Skeletal muscle satellite cell (primary cell): Measurements from ENCODE around the gene NOP16.
"Not testable (repeated sequence)": the region's sequence is repeated elsewhere in the genome, so short reads cannot be mapped to it uniquely, and the experiment has no call there.

ENCODE experiments used
- H3K27me3 ChIP-seq: 2 replicates; pipeline ENCODE4 v1.7.0; 2013; ENCODE audit warnings: low read length; ENCODE audit not compliant: control insufficient read depth, insufficient read depth
- H3K36me3 ChIP-seq: 2 replicates; pipeline ENCODE4 v1.7.0; 2013; ENCODE audit warnings: mild to moderate bottlenecking, control low read depth, low read length; ENCODE audit not compliant: insufficient read depth
- H3K4me1 ChIP-seq: 2 replicates; pipeline ENCODE4 v1.7.0; 2013; ENCODE audit warnings: low read length; ENCODE audit not compliant: control insufficient read depth, insufficient read depth
- H3K4me2 ChIP-seq: 2 replicates; pipeline ENCODE4 v1.7.0; 2013; ENCODE audit warnings: mild to moderate bottlenecking, low read length
- H3K4me3 ChIP-seq: 2 replicates; pipeline ENCODE4 v1.7.0; 2013; ENCODE audit warnings: low read length
- H3K9ac ChIP-seq: 2 replicates; pipeline ENCODE4 v1.7.0; 2013; ENCODE audit warnings: mild to moderate bottlenecking, low read depth, low read length, moderate library complexity
- H3K9me3 ChIP-seq: replicated peaks from 2 replicates; pipeline ENCODE4 v1.7.0; 2013; ENCODE audit warnings: mild to moderate bottlenecking, control low read depth, low read length

NOP16 gene

DNA sequence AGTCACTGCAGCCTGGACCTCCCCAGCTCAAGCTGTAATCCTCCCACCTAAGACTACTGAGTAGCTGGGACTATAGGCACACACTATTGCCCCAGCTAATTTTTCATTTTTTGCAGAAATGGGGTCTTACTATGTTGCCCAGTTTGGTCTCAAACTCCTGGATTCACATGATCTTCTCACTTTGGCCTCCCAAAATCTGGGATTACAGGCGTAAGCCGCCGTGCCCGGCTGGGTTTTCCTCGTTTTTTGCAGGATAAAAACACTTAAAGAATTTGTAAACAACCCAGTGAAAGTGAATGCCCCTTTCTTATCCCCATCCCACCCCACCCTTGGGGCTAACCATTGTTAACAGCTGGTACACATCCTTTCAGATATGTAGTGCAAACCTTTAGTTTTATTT is 20.2 kb upstream of the NOP16 start:
- Histone ChIP-seq H3K4me3 (no peak overlapping the region), H3K9me3 (no peaks in the 10 kb centered on the region), H3K36me3 (peaks cover 32% of the 10 kb centered on the region), H3K4me1 (peaks cover 30% of the 10 kb centered on the region), H3K27me3 (no peaks in the 10 kb centered on the region), H3K4me2 (no peak overlapping the region), H3K9ac (no peak overlapping the region)

DNA sequence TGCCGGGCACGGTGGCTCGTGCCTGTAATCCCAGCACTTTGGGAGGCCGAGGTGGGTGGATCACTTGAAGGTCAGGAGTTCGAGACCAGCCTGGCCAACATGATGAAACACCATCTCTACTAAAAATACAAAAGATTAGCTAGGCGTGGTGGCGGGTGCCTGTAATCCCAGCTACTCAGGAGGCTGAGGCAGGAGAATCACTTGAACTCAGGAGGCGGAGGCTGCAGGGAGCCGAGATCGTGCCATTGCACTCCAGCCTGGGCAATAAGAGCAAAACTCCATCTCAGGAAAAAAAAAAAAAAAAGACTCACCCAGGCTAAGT is 19.8 kb upstream of the NOP16 start:
- peaks cover 32% of the 10 kb centered on the region for H3K36me3 ChIP-seq
- H3K4me2 ChIP-seq, H3K9ac ChIP-seq, H3K9me3 ChIP-seq, H3K27me3 ChIP-seq, H3K4me3 ChIP-seq: not testable (repeated sequence)
- peaks cover 26% of the 10 kb centered on the region for H3K4me1 ChIP-seq

DNA sequence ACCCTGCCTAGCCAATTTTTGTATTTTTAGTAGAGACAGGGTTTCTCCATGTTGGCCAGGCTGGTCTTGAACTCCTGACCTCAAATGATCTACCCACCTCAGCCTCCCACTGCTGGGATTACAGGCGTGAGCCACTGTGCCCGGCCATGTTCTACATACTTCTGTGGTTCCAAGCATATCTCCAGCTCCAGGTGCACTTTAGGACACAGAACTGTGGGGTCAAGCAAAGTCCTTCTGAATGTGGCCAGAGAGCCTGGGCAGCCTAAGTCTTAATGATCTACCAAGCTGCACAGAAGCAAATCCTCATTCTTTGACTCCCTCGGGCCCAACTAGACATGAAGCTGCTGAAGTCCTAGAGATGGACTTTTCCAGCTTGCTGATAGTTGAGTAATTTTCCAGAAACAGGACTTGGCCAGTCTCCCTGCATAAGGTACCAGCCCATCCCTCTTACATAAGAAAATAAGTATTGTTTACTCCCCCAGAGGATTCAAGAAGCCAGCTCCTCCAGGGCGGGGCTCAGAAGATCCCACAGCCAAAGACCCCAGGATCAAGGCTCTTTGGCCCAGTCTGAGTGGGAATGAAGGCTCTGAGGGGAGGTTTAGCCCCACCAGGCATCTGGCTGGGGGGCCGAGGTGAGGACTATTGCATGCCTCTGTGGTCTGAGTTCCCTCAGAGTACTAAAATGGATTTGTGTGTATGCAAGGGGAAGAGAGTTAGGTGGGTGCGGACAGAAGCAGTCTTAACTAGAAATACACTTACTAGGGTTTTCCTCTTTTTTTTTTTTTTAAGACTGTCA is 19.3 kb upstream of the NOP16 start:
- H3K36me3 ChIP-seq = peaks cover 32% of the 10 kb centered on the region
- H3K4me1 ChIP-seq = peaks cover 20% of the 10 kb centered on the region
- no peaks in the 10 kb centered on the region for H3K27me3 ChIP-seq
- H3K4me2 ChIP-seq = no peak overlapping the region
- no peaks in the 10 kb centered on the region for H3K9me3 ChIP-seq
- H3K9ac ChIP-seq = no peak overlapping the region
- H3K4me3 ChIP-seq = no peak overlapping the region

GRCh38 chr5:176406436-176407052 is 18.1 kb upstream of the NOP16 start:
- H3K4me3 ChIP-seq = no peak overlapping the region
- H3K4me1 ChIP-seq = peaks cover 11% of the 10 kb centered on the region
- H3K36me3 ChIP-seq = peaks cover 32% of the 10 kb centered on the region
- no peak overlapping the region for H3K9ac ChIP-seq
- no peaks in the 10 kb centered on the region for H3K27me3 ChIP-seq
- H3K9me3 ChIP-seq = no peaks in the 10 kb centered on the region
- no peak overlapping the region for H3K4me2 ChIP-seq

GRCh38 chr5:176405656-176406435 is 17.4 kb upstream of the NOP16 start:
- H3K4me2 ChIP-seq = no peak overlapping the region
- peaks cover 32% of the 10 kb centered on the region for H3K36me3 ChIP-seq
- H3K9ac ChIP-seq = no peak overlapping the region
- no peaks in the 10 kb centered on the region for H3K9me3 ChIP-seq
- no peak overlapping the region for H3K4me3 ChIP-seq
- peaks cover 4% of the 10 kb centered on the region for H3K4me1 ChIP-seq
- H3K27me3 ChIP-seq = no peaks in the 10 kb centered on the region

- Histone ChIP-seq H3K9ac (no peak overlapping the region), H3K27me3 (no peaks in the 10 kb centered on the region), H3K4me3 (no peak overlapping the region), H3K4me1 (peaks cover 4% of the 10 kb centered on the region), H3K36me3 (peaks cover 27% of the 10 kb centered on the region), H3K4me2 (no peak overlapping the region), H3K9me3 (no peaks in the 10 kb centered on the region)
Observed at GRCh38 chr5:176401281-176402205, 13.1 kb upstream of the NOP16 start.

GRCh38 chr5:176400382-176401156 is 12.2 kb upstream of the NOP16 start:
- Histone ChIP-seq H3K4me2 (no peak overlapping the region), H3K9me3 (no peaks in the 10 kb centered on the region), H3K4me3 (no peak overlapping the region), H3K36me3 (peaks cover 21% of the 10 kb centered on the region), H3K27me3 (no peaks in the 10 kb centered on the region), H3K9ac (no peak overlapping the region), H3K4me1 (peaks cover 4% of the 10 kb centered on the region)

DNA sequence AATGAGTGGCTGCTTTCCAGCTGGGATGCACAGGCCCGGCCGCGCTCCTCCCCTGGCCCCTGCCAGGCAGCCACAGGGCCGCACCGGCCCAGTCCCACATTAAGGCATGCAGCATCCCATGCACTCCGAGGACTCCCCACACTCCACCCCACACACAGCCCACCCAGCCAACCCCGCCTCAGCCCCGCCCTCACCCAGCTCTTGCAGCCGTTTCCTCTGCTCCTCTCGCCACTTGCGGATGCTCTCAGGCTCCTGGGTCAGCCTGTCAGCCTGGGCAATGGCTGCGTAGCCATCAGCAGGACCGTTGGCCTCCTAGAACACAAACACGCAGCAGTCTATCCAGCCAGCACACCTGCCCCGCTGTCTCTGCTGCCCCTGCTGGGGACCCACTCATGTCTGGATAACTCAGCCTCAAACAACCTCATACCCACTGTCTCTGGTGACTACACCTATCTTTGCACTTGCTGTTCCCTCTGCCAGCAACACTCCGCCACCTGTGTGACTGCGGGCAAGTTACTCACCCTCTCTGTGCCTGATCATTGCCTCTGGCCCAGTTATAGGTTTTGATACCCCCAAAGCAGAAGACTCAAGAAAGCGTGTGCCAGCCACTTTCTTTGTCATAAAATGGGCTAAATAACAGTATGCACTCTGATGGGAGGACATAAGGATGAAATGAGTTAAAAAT is 9.5 kb upstream of the NOP16 start:
- Histone ChIP-seq H3K4me3 (no peak overlapping the region), H3K4me1 (peaks cover 4% of the 10 kb centered on the region), H3K9ac (no peak overlapping the region), H3K9me3 (no peaks in the 10 kb centered on the region), H3K36me3 (peaks cover 24% of the 10 kb centered on the region), H3K27me3 (no peaks in the 10 kb centered on the region), H3K4me2 (no peak overlapping the region)

DNA sequence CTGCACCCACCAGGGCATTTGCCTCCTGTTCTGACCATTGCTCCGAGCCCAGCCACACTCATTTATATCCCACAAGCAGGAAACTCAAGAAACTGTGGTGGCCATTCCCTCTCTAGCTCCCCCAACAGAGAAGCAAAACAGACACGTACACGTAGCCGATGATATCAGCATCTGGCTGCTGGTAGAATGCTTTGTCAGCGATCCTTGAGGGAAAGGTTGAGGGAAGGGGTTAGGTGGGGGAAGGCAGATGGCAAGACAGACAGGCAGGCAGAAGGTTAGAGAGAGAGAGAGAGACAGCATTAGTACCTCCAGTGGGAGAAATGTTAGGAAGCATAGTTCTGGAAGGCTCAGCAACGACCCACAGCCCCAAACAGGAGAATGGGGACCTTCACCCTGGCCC is 7.9 kb upstream of the NOP16 start:
- Histone ChIP-seq H3K27me3 (no peaks in the 10 kb centered on the region), H3K36me3 (peaks cover 40% of the 10 kb centered on the region), H3K4me3 (no peak overlapping the region), H3K9ac (no peak overlapping the region), H3K4me2 (no peak overlapping the region), H3K9me3 (no peaks in the 10 kb centered on the region), H3K4me1 (peaks cover 4% of the 10 kb centered on the region)

GRCh38 chr5:176394881-176395675 is 6.7 kb upstream of the NOP16 start:
- no peak overlapping the region for H3K4me3 ChIP-seq
- H3K36me3 ChIP-seq = peaks cover 48% of the 10 kb centered on the region
- H3K4me1 ChIP-seq = no peaks in the 10 kb centered on the region
- H3K9ac ChIP-seq = no peak overlapping the region
- H3K27me3 ChIP-seq = no peaks in the 10 kb centered on the region
- H3K9me3 ChIP-seq = no peaks in the 10 kb centered on the region
- no peak overlapping the region for H3K4me2 ChIP-seq
